ENCODE data around the gene RNF220. TPM values are rescaled to one million over a fixed set of nuclear protein-coding genes. Genes with fewer than 3 reads are reported as not detected.

The RNF220 gene
- total and polyA plus RNA-seq, 2 of the 4 experiments (the other 2 are of a cell fraction): 71.8 to 77.1 TPM

DNA sequence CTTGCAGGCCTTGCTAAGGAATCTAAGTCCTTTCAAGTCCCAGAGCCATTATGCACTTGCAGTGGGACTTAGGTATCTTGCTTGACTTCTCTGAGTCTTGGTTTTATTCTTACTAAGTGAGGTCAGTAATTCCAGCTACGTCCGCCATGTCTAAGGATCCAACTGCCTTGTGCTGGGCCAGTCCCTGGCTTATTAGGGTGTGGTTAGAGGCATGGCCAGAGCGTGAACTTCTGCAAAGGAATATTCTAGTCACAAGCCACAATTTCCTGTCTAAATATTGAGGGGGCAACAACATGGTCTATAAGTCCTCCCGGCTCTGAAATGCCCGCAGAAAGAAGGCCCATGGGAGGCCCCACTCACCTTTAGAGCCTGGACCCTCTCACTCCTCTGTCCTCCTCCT is 186.3 kb downstream of the RNF220 start:
- Histone ChIP-seq H2BK120ac (ENCODE audit: low read depth, low read length) (no peak overlapping the region), H3K36me3 (ENCODE audit: control insufficient read depth, insufficient read depth, low read length) (no peaks in the 10 kb centered on the region), H3K23ac (ENCODE audit: low read depth, low read length) (no peak overlapping the region), H2BK20ac (ENCODE audit: low read depth, low read length) (no peak overlapping the region), H4K5ac (ENCODE audit: low read depth, low read length) (no peak overlapping the region), H4K8ac (ENCODE audit: low read depth in 2 of 2, low read length in 2 of 2) (no peak overlapping the region), H3K56ac (ENCODE audit: extremely low read depth, insufficient read depth, low read length) (no peak overlapping the region), H2AK5ac (ENCODE audit: low read depth, low read length) (no peak overlapping the region), H3K27ac (ENCODE audit: insufficient read depth, low read length) (no peak overlapping the region), H3K14ac (replicated peaks; ENCODE audit: low read depth, low read length) (no peak overlapping the region), H3K9me1 (ENCODE audit: insufficient read depth, low read length) (no peaks in the 10 kb centered on the region), H3K4ac (ENCODE audit: low read depth, low read length) (no peak overlapping the region), H2AFZ (replicated peaks; ENCODE audit: low read length, poor library complexity) (no peak overlapping the region), H3K4me1 (ENCODE audit: control insufficient read depth, insufficient read depth, low read length) (no peaks in the 10 kb centered on the region), H2AK9ac (replicated peaks; ENCODE audit: low read depth, low read length, poor library complexity) (no peak overlapping the region), H2BK5ac (ENCODE audit: low read depth, low read length, poor library complexity, severe bottlenecking) (no peak overlapping the region), H3K79me1 (ENCODE audit: low read depth in 1 of 2, low read length in 2 of 2) (no peaks in the 10 kb centered on the region), H3K9me3 (ENCODE audit: control insufficient read depth, insufficient read depth, low read length) (no peaks in the 10 kb centered on the region), H3K4me3 (ENCODE audit: insufficient read depth, low read depth, low read length) (no peak overlapping the region), H4K20me1 (ENCODE audit: insufficient read depth, low read length) (no peaks in the 10 kb centered on the region), H3K4me2 (ENCODE audit: low read depth, low read length) (no peak overlapping the region), H3K18ac (ENCODE audit: low read depth, low read length) (no peak overlapping the region), H2BK15ac (ENCODE audit: low read depth, low read length) (no peak overlapping the region), H4K91ac (ENCODE audit: insufficient read depth, low read depth, low read length) (no peak overlapping the region), H3K9ac (ENCODE audit: low read depth, low read length) (no peak overlapping the region), H3K27me3 (ENCODE audit: control insufficient read depth, insufficient read depth, low read length) (peaks cover 36% of the 10 kb centered on the region)
- POLR2A ChIA-PET (ENCODE audit: unreplicated experiment): no interaction called here
- no TSS peak for BruUV-seq (replicated peaks)
- TF ChIP-seq MXI1 (IDR thresholded peaks at IDR 0.05; ENCODE audit: borderline replicate concordance, low read depth, low read length): no peak
- no peak for TF ChIP-seq RCOR1 (IDR thresholded peaks at IDR 0.05; ENCODE audit: insufficient replicate concordance, low read length)
- TF ChIP-seq NFE2L2 (IDR thresholded peaks at IDR 0.05; ENCODE audit: low read depth, low read length): no peak
- TF ChIP-seq MAFK (IDR thresholded peaks at IDR 0.05; ENCODE audit: low read depth, low read length): no peak
- TF ChIP-seq, protein P1, sequence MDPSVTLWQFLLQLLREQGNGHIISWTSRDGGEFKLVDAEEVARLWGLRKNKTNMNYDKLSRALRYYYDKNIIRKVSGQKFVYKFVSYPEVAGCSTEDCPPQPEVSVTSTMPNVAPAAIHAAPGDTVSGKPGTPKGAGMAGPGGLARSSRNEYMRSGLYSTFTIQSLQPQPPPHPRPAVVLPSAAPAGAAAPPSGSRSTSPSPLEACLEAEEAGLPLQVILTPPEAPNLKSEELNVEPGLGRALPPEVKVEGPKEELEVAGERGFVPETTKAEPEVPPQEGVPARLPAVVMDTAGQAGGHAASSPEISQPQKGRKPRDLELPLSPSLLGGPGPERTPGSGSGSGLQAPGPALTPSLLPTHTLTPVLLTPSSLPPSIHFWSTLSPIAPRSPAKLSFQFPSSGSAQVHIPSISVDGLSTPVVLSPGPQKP (IDR thresholded peaks at IDR 0.05; ENCODE audit: borderline replicate concordance, low read depth, low read length): no peak
- no peak for TF ChIP-seq POLR2A (IDR thresholded peaks at IDR 0.05; ENCODE audit: low read depth, low read length)
- no peak for TF ChIP-seq CEBPB (IDR thresholded peaks at IDR 0.05; ENCODE audit: low read depth, low read length)
- TF ChIP-seq, protein P2, sequence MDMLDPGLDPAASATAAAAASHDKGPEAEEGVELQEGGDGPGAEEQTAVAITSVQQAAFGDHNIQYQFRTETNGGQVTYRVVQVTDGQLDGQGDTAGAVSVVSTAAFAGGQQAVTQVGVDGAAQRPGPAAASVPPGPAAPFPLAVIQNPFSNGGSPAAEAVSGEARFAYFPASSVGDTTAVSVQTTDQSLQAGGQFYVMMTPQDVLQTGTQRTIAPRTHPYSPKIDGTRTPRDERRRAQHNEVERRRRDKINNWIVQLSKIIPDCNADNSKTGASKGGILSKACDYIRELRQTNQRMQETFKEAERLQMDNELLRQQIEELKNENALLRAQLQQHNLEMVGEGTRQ (IDR thresholded peaks at IDR 0.05; ENCODE audit: low read depth, low read length): no peak
- TF ChIP-seq SMC3 (IDR thresholded peaks at IDR 0.05; ENCODE audit: low read depth, low read length): no peak
- TF ChIP-seq RAD21 (IDR thresholded peaks at IDR 0.05; ENCODE audit: low read length): no peak
- TF ChIP-seq CHD1 (IDR thresholded peaks at IDR 0.05; ENCODE audit: low read depth, low read length): no peak
- no peak for TF ChIP-seq RFX5 (IDR thresholded peaks at IDR 0.05; ENCODE audit: low read depth, low read length)
- TF ChIP-seq FOS (IDR thresholded peaks at IDR 0.05; ENCODE audit: low read depth, low read length): no peak
- no peak for TF ChIP-seq MAZ (IDR thresholded peaks at IDR 0.05; ENCODE audit: borderline replicate concordance, low read depth, low read length)
- TF ChIP-seq, protein P3, sequence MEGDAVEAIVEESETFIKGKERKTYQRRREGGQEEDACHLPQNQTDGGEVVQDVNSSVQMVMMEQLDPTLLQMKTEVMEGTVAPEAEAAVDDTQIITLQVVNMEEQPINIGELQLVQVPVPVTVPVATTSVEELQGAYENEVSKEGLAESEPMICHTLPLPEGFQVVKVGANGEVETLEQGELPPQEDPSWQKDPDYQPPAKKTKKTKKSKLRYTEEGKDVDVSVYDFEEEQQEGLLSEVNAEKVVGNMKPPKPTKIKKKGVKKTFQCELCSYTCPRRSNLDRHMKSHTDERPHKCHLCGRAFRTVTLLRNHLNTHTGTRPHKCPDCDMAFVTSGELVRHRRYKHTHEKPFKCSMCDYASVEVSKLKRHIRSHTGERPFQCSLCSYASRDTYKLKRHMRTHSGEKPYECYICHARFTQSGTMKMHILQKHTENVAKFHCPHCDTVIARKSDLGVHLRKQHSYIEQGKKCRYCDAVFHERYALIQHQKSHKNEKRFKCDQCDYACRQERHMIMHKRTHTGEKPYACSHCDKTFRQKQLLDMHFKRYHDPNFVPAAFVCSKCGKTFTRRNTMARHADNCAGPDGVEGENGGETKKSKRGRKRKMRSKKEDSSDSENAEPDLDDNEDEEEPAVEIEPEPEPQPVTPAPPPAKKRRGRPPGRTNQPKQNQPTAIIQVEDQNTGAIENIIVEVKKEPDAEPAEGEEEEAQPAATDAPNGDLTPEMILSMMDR (conservative IDR thresholded peaks at IDR 0.05; ENCODE audit: low read depth, low read length): no peak
- TF ChIP-seq BHLHE40 (IDR thresholded peaks at IDR 0.05; ENCODE audit: low read depth, low read length): no peak
- dilution Hi-C loops (cut with HindIII; ENCODE audit: low sequenced_read_pairs, unreplicated experiment): no loop called here
- DNase-seq (no peak), ATAC-seq (ENCODE audit: low read depth) (no peak)
- intact Hi-C loops (cut with micrococcal nuclease): no loop called here
- in situ Hi-C loops (cut with MboI; ENCODE audit: low sequenced_read_pairs): no loop called here
- no CpG with 5 or more reads among the region's 5 CpGs for WGBS, 2 experiments (ENCODE audit: extremely low coverage in 2 of 2, insufficient read length in 1 of 2)
- CTCF ChIA-PET: no interaction called here
